GM06990 (cell line): ENCODE data around the gene AHCYL1.

ENCODE experiments used
- DNase-seq: peaks from one replicate; pipeline ENCODE4 v3.0.0-alpha.2; 2011; ENCODE audit not compliant: insufficient read length; ENCODE audit errors: extremely low read depth
- H3K27me3 ChIP-seq: replicated peaks from 2 replicates; pipeline ENCODE4 v1.6.0; 2011; ENCODE audit warnings: low read length; ENCODE audit not compliant: control insufficient read depth, insufficient read depth
- H3K36me3 ChIP-seq: 2 replicates; pipeline ENCODE4 v1.5.1; 2011; ENCODE audit warnings: low read length; ENCODE audit not compliant: control insufficient read depth, insufficient read depth
- H3K4me3 ChIP-seq: replicated peaks from 2 replicates; pipeline ENCODE4 v1.5.1; 2011; ENCODE audit warnings: low read depth, mild to moderate bottlenecking, control low read depth, low read length
- CTCF ChIP-seq: IDR thresholded peaks from 2 replicates; pipeline ENCODE4 v1.5.1; 2011; ENCODE audit warnings: low read length, control low read depth, mild to moderate bottlenecking, inconsistent platforms; ENCODE audit not compliant: insufficient read depth, poor library complexity, severe bottlenecking

The AHCYL1 gene

GRCh38 chr1:109954041-109954512, 30.5 kb upstream of the AHCYL1 start:
- no peak for DNase-seq
- Histone ChIP-seq H3K27me3 (no peaks in the 10 kb centered on the region), H3K4me3 (no peak overlapping the region), H3K36me3 (no peaks in the 10 kb centered on the region)
- TF ChIP-seq CTCF = no peak

GRCh38 chr1:109959632-109959973, 25.0 kb upstream of the AHCYL1 start:
- TF ChIP-seq CTCF = no peak
- no peaks in the 10 kb centered on the region for H3K36me3 ChIP-seq
- no peak overlapping the region for H3K4me3 ChIP-seq
- DNase-seq = no peak
- H3K27me3 ChIP-seq = no peaks in the 10 kb centered on the region

- no peak for TF ChIP-seq CTCF
- H3K4me3 ChIP-seq = no peak overlapping the region
- DNase-seq = no peak
- H3K36me3 ChIP-seq = no peaks in the 10 kb centered on the region
- H3K27me3 ChIP-seq = no peaks in the 10 kb centered on the region
These were observed 24.4 kb upstream of the AHCYL1 start for GRCh38 chr1:109959974-109960744.

- H3K36me3 ChIP-seq = no peaks in the 10 kb centered on the region
- no peak overlapping the region for H3K4me3 ChIP-seq
- no peak for TF ChIP-seq CTCF
- no peak for DNase-seq
- H3K27me3 ChIP-seq = no peaks in the 10 kb centered on the region
These were observed 23.8 kb upstream of the AHCYL1 start for GRCh38 chr1:109960745-109961094.

- H3K4me3 ChIP-seq = no peak overlapping the region
- no peaks in the 10 kb centered on the region for H3K36me3 ChIP-seq
- H3K27me3 ChIP-seq = no peaks in the 10 kb centered on the region
- DNase-seq = no peak
- no peak for TF ChIP-seq CTCF
These were observed 20.7 kb upstream of the AHCYL1 start for GRCh38 chr1:109963864-109964263.
